Posterior cingulate gyrus (tissue), 11 donors: ENCODE measurements around the gene DAB1.
"Not testable (repeated sequence)": the region's sequence is repeated elsewhere in the genome, so short reads cannot be mapped to it uniquely, and the experiment has no call there.

Source experiments
- DNase-seq, 10 donors: peaks; one replicate each; pipeline versions ENCODE4 v3.0.0 to v3.0.0-alpha.2; 2020 to 2021; ENCODE audit warnings: mixed read lengths in 3 of 10
- intact Hi-C: fragments of 100-400 bp; cut with DNase I; formaldehyde crosslinking; loops from one replicate; pipeline ENCODE4 v1.15.1; 2023

DAB1 gene

DNA sequence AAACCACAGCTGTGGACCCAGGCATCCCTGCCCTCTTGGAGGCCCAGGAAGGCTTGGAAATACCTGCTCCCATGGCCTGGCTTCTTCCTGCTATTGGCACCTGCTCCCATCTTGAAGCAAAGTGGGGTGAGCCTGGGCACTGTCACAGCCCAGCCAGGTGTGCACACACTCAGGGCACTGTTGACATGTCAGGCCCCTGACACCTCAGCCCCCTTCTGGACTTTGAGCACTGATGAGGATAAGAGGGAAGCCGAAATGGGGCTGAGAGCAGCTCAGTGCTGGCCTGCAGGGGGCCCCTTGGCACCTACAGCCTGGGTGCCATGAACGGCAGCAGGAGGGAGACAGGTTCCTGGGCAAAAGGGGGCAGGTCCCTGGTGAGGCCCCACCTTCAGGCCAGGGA lies 55.9 kb downstream of the DAB1 start:
- intact Hi-C loops: no loop called here
- DNase-seq: no peak

DNA sequence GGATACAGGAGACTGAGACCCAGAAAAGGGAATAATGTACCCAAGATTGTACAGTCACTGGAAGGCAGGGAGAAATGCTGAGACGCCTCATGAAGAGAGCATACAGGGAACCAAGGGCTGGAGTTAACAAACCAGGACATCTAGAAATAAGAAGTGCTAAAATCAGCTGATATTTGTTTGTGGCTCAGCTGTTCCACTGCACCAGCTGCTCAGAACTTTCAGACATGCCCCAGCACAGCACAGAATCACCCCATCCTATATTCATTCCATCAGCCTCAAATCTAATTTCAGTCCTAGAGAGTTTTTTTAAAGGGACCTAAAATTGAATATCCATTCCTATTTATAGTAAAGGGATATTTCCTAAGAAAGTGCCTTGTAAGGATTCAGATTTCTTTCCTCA lies 60.2 kb downstream of the DAB1 start:
- DNase-seq: no peak
- intact Hi-C loops: no loop called here

DNA sequence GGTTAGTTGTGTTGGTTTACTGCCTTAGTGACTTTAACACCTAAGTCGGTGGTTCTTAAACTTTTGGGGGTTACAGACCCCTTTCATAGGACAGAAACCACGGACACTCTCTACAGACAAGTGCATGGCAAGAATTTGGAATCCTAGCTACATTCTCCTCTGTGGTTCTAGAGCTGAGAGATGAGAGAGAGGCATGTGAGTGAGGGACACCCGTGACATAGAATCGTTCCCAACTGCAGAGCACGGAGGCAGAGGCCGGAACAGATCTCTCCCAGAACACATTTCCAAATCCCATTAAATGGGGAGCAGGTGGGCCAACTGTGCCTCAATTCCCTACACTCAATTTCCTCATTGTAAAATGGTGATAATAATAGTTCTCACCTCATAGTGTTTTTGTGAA lies 60.7 kb downstream of the DAB1 start:
- DNase-seq: no peak
- intact Hi-C loops: no loop called here

DNA sequence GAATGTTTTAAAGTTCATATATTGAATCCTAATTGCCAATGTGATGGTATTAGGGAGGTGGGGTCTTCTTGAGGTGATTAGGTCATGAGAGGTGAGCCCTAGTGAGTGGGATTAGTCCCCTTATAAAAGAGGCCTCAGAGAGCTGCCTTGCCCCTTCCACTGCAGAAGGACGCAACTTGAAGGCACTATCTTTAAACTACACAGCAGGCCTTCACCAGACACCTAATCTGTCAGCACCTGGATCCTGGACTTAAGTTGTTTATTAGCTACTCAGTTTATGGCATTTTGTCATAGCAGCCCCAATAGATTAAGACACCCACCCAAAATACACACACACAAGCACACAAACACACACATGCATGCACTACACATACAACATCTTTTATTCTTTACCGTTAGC lies 61.4 kb downstream of the DAB1 start:
- no peak for DNase-seq
- intact Hi-C loops: no loop called here

DNA sequence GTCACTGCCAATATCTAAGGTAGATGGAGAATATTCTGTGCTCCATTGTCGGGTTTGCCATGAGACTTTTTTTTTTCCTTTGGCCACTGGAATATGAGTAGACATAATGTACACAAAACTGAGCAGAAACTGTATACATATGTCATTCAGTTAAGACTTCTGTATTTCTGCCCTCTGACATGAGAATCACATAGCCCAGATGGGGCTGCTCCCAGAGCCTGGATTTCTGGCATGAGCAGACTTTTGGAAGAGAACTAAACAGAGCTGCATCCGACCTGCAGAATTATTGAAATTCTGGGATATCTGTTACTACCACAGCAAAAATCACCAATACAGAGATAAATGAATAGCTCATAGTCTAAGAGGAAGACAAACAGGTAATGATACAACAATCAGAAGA lies 62.3 kb downstream of the DAB1 start:
- DNase-seq: no peak
- intact Hi-C loops: no loop called here

DNA sequence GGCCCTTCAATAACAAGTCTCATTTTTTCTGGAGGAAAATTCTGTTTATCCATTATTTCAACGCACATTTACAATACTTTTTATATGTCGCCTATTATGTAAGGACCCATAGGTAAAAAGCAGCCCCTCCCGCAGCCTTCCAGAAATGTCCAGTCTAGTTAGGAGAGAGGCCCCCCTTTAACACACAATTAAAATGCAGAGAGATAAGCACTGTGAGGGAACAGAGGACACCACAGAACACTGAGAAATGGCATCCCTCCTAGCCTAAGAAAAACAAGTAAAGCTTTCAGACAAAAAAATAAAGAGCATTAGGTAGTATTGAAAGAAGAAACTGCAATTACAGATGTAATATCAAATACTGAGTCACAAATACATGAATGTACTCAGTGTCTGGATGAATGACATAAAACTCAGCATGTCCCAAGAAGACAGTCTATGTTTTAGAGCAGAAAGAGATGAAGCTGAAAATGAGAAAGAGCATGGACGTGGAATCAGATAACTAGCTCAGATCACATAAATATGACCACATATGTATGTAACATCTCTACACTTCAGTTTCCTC lies 62.9 kb downstream of the DAB1 start:
- intact Hi-C loops: no loop called here
- no peak for DNase-seq

DNA sequence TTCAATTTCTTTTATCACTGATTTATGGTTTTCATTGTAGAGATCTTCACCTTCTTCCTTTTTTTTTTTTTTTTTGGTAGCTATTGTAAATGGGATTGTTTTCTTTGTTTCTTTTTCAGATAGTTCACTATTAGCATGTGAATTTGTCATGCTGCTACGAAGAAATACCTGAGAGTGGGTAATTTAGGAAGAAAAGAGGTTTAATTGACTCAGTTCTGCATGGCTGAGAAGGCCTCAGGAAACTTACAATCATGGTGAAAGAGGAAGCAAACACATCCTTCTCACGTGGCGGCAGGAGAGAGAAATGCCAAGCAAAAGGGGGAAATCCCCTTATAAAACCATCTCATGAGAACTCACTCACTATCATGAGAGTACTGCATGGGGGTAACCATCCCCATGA lies 66.4 kb downstream of the DAB1 start:
- DNase-seq: no peak
- intact Hi-C loops: no loop called here

DNA sequence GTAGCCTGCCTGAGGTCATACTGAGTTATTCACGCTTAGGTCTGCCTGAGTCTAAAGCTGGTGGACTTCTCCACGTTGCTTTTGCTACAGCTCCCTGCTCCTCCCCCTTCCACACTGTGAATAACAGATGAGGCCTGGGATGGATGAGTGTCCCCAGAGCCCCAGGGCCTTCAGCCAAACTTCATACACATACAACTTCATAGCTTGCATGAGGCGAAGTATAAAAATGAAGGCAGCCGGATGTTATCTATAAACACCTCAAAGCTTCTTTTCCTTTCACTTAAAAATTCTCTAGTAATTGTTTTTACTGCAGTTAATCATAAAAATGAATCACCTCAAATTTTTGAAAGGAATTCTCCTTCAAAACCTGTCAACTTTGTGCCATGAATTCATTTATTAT lies 70.2 kb downstream of the DAB1 start:
- DNase-seq: no peak
- intact Hi-C loops: no loop called here

DNA sequence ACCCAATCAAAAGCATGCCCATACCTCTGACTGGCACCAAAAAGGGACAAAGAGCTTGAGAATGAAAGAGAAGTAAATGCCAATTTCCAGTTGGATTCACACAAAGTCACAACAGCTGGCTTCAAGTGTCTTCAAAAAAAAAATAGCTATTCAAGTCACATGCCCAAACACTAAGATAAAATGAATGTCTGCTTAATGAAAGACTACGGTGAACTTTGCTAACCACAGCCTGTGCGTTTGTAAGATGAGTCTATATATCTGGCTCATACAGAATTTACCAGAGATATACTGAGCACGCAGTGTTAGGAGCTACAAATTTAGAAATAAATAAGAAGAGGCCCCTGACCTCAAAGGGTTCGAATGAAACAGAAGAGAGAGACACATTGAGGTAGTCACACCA lies 73.2 kb downstream of the DAB1 start:
- no peak for DNase-seq
- intact Hi-C loops: no loop called here

DNA sequence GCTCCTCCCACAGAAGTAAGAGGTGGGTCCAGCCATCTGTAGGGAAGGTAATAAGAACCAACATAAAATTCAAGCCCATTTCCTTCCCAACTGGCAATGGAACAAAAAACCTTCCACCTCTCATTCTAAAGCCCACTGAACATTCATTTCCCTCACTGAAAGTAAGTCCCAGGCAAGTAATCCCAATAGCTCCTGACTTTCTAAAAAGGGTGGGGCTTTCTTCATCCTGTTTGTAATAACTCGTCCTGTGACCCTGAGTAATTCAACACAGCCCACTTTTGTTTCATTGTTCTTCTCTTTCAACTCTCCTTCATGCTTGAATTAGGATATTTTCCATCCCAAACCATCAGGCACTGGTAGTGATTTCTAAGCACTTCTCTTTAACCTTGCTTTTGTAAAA lies 74.9 kb downstream of the DAB1 start:
- intact Hi-C loops: no loop called here
- no peak for DNase-seq

DNA sequence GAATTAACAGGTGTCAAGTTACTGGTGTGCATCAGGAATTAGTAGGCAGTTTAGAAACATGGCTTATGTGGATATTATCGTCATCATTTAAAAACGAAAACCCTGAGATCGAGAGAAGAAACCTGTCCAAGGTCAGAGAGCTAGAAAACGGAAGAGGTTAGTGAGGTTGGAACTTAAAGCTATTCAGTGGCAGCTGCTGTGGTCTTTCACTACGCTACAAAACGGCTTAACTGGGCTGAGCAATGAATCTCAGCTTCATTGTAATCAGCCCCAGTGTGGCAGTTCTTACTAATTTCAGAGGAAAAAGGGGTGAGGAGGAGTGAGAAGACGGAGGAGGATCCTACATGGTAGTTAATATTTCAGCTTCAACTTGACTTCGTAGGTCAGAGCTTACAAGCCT lies 77.9 kb downstream of the DAB1 start:
- no peak for DNase-seq
- intact Hi-C loops: no loop called here

DNA sequence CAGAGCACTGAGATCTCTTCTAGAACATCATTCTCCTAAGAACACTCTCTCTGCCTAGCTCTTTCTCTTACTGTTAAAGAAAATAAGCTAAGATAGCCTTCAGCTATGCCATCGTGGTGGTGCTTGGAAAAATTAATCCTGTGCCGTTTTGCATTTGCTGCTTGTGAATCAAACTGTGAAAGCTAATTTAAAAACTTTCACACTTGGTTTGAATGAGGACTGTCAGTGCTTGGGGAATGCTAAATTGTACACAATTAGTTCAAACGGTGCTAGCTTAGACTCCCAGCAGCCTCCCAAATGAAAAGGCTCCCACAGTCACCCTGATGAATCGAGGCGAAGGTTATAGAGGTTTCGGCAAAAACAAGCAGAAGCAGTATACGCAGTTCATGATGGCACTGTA lies 79.6 kb downstream of the DAB1 start:
- intact Hi-C loops: no loop called here

DNA sequence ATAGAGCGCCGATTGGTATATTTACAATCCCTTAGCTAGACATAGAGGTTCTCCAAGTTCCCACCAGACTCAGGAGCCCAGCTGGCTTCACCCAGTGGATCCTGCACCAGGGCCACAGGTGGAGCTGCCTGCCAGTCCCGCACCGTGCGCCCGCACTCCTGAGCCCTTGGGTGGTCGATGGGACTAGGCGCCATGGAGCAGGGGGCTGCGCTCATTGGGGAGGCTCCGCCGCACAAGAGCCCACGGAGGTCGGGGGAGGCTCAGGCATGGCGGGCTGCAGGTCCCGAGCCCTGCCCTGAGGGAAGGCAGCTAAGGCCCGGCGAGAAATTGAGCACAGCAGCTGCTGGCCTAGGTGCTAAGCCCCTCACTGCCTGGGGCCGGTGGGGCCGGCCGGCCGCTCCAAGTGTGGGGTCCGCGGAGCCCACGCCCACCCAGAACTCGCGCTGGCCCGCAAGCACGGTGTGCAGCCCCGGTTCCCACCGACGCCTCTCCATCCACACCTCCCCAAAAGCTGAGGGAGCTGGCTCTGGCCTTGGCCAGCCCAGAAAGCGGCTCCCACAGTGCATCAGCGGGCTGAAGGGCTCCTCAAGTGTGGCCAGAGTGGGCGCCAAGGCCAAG lies 80.5 kb downstream of the DAB1 start:
- intact Hi-C loops: not testable (repeated sequence)
- DNase-seq: peak in 1 of 10 donors; percentile 71

More for the DNA sequence above, 79.6 kb downstream of the DAB1 start:
- DNase-seq: no peak

DNA sequence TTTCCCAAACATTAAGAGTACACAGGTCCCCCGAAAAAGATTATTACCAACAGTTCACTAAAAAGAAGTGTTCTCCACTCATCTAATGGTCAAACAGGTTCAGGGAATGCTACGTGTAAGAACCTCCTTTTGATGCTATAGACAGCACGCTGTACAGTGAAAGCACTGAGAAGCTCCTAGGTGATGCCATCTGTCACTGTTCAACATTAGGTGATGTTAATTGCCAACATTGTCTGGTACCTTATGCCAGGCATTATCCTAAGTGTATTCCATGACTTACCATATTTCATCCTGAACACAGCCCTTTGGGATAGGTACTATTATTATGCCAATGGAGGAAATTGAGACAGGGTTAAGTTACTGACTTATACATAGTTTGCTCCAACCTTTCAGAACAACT lies 82.1 kb downstream of the DAB1 start:
- DNase-seq: no peak
- intact Hi-C loops: no loop called here

DNA sequence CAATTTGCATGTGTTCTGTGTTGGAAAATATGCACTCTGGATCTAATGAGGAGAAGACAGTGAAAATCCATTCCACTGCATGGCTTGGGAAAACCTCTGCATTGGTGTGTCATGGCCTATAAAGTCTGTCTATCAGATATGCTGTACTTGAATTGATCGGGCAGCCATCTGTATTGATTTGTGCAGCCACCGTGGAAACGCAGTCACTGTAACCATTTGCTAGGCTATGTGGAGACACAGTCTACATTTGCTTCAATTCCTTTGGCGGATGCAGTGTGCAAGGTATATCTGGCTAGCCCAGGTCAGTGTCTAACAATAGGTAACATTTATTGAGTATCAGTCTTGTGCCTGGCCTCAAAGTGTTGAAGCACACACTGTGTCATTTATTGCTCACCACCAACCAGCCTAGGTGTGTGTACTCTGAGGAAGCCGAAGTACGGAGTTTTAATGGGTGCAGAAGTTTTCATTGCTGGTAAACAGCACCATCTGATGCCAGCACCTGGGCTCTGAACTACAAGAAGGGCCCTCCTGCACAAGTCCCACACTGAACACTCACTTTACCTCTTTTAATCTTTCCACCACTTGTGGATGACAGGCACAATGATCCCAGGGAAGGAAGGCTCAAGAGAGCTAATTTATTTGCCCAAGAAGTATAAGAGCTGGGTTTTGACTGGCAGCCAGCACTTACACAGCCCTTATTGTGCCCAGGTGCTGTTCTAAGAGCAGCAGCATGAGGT lies 83.4 kb downstream of the DAB1 start:
- intact Hi-C loops: no loop called here
- no peak for DNase-seq

DNA sequence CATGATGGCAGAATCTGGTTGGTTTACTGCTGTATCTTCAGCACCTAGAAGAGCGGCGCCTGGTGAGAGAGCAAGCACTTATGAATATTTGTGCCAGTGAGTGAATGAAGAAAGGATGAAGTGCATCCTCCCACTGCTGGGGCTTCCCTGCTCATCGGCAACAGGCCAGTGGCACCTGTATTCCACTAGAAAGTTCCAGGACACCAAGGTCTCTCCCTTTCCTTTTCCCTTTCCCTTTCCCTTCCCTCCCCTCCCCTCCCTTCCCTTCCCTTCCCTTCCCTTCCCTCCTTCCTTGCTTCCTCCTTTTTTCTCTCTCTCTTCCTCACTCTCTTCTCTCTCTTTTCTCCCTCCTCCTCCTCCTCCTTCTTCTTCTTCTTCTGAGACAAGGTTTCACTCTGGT lies 86.2 kb downstream of the DAB1 start:
- DNase-seq: no peak
- intact Hi-C loops: no loop called here

DNA sequence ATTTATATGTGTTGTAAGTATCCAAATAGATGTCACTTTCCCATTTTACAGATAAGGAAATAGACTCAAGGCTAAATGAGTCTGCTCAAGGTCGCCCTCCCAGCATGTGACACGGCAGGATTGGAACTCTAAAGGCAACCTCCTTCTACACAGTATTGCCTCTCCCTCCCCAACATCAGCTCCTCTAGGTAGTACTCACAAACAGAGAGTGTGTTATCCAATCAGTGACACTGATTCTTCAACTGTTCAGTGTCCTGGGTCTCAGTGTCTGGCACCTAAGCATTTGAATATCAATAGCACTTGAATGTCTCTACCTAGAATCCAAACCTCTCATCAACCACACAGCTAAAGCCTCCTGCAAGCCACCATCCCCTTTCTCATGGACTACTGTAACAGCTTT lies 87.1 kb downstream of the DAB1 start:
- no peak for DNase-seq
- intact Hi-C loops: no loop called here

DNA sequence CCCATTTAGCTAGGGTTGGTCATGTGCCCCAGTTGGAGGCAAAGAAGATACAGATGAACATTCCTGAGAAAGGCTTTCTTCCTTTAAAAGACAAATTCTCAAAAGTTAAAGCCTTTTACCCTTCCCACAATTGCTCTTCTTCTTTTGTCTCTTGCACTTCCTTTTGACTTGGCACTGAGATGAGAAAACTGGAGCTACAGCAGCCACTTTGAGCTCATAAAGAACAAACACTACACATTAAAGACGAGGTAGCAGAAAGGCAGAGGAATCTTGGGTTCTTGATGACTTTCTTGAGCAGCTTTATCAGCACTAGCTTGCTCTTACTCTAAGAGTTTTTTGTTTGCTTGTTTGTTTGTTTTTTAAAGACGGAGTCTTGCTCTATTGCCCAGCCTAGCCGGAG lies 92.2 kb downstream of the DAB1 start:
- DNase-seq: no peak
- intact Hi-C loops: no loop called here

DNA sequence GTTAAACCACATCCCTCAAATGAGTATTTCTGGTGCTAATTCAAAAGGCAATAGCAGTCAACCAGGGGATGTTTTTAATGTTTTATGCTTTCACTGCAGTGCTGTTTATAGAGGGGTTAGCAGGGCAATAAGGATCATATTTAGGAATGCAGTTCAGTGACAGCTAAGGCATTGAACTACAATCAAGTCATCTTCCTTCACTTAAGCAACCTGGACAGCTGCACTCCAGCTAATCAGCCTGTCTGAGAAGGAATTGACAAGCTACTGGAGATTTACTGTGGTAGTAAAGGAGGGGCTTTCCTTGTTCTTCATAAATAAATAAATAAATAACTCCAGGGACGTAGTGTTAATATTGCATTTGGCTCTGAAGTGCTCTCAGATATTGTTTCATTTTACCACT lies 93.9 kb downstream of the DAB1 start:
- DNase-seq: no peak
- intact Hi-C loops: no loop called here

DNA sequence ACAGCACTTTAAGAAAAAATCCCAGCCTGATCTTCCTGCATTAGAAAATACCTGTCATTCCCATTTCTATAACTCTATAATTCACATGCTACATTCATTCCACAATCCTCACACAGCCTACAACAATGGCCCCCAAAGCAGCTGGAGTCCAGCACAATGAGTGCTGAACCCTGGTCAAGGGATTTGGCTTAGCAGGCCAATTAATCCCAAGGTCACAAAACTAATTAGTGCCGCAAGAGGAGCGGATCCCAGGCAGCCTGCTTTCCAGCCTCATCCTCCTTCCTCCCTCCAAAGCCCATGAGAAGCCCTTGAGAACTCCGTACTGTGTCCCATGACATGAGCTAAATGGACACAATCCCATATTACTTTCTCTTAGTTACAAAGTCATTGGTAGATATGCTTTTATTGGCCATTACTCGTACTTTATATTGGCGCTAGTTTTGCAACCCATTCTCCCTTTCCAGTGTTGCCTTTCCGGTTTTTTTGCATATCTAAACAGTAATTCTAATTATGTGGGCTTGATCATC lies 94.8 kb downstream of the DAB1 start:
- intact Hi-C loops: no loop called here
- no peak for DNase-seq

DNA sequence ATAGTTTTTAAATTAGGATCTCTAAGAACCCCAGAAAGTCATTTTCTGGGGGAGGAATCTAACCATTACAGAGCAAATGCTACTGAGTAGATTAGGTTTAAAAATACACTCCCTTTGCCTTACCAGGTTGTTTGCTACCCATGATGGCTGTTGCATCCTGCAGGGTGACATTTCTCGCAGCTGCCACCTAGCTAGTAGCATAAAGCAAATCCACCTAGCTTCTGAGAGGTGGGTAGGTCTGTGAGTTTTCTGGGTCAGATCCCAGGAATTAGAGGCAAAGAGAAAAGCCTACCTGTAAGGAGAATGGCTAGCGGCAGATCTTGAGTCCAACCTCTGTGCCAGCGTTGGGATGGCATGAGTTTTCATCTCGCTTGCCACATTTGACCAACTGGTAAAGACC lies 95.9 kb downstream of the DAB1 start:
- DNase-seq: no peak
- intact Hi-C loops: no loop called here

DNA sequence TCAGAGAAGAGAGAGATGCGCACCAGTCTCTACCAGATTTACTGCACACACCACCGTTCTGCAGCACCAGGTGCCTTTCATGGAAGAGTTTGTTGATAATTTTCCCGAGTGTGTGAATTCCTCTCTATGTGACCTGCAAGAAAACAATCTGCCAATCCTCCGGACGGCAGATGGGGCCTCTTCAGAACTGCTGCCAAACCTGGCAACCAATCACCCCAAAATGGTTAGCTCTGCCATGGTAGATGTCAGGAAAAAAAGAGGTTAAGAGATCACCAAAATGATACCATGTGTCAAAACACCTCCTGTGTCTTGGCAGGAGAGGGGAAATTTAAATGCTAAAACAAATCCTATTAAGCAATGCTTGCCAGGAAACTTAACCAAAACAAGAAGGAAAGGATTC lies 96.5 kb downstream of the DAB1 start:
- intact Hi-C loops: no loop called here
- no peak for DNase-seq
